Measurements from ENCODE around the gene DNASE1.

The DNASE1 gene

DNA sequence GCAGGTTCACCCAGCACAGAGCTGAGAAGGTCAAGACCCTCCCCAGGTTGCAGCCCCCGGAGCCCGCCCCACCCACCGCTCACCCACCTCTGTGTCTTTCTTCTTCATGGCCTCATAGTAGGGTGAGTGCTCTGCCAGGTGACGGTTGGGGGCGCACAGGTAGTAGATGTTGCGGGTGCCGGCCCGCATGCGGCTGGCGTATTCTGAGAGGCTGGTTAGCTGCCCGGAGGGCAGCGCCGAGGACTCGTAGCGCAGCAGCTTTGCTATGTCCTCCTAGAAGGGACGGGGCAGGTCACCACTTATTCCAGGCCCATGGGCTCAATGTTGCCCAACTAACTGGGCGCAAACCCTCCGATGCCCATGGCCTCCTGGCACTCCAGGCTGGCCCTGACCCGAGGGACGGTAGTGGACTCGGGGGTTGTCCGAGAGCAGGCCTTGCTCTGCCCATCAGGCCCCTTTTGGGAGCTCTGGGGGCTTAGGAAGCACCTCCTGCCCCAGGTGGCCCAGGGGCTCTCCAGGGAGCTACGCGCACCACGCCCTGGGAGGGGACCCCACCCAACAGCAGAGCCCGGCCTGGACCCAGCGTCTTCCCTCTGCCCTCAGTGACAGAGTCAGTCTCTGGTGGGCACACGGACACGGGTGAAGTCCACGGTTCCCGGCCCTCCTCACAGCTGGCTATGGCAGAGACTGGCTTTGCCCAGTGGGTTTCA, 9.9 kb downstream of the DNASE1 start:
- no peak for DNase-seq (ENCODE audit: low read depth)

DNA sequence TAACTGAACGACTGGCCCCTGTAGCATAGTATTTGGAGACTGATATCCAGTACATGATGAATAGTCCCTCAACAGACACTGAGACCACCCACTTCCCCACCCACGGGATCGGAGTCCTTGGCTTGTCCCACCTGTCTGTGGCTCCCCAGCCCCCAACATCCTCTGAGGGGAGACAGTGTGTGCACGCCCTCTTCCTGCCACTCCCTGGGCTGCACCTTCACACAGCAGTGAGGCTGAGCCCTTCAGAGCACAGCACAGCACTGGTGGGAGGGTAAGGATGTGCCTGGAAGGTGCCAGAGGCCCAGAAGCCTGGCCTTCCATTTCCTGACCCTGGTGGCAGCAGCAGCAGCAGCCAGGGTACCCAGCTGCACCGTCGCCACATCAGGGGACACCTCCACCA, 11.0 kb downstream of the DNASE1 start:
- DNase-seq (ENCODE audit: low read depth) = no peak

- no peak for DNase-seq (ENCODE audit: low read depth)
Measured at GRCh38 chr16:3668626-3669025, 14.1 kb downstream of the DNASE1 start.

GRCh38 chr16:3669082-3669481, 14.6 kb downstream of the DNASE1 start:
- DNase-seq (ENCODE audit: low read depth) = no peak

DNA sequence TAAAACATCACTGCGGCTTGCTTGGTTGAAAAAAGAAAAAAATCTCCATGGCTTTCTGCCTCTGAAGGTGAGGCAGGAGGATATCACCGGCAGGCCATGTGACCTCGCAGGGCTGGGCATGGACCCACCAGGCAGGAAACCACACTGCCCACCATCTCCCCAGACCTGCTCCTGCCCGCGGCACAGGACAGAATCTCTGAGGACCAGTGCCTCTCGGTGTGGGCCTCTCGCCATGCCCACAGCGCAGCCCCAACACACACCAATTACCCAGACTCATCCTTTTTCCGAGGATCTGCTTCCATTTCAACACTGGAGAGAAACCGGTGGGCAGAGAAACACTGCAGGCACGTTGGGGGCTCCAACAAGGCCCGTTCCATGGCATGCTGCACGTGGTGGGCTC, 16.2 kb downstream of the DNASE1 start:
- no peak for DNase-seq (ENCODE audit: low read depth)

DNA sequence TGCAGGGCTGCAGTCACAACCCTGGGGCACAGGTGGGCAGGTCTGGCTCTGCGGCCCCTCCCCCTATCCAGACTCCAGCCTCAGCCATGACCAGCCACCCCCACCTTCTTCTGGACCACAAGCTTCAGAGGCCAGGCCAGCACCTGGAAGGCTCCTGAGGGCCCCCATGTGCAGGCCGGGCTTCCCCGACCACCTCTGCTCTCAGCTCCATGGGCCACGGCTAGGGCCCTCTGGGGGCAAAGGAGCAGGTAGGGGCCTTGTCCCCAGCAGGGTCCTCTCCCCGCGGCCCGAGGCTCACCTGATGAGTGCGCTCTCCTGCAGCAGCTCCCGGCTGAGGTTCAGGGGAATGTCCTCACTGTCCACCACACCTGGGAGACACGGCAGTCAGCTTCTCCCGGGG, 16.9 kb downstream of the DNASE1 start:
- DNase-seq (ENCODE audit: low read depth) = no peak

- DNase-seq (ENCODE audit: low read depth) = no peak
Measured at GRCh38 chr16:3672571-3673041, 18.1 kb downstream of the DNASE1 start.

GRCh38 chr16:3673201-3673600, 18.7 kb downstream of the DNASE1 start:
- DNase-seq (ENCODE audit: low read depth) = no peak

DNA sequence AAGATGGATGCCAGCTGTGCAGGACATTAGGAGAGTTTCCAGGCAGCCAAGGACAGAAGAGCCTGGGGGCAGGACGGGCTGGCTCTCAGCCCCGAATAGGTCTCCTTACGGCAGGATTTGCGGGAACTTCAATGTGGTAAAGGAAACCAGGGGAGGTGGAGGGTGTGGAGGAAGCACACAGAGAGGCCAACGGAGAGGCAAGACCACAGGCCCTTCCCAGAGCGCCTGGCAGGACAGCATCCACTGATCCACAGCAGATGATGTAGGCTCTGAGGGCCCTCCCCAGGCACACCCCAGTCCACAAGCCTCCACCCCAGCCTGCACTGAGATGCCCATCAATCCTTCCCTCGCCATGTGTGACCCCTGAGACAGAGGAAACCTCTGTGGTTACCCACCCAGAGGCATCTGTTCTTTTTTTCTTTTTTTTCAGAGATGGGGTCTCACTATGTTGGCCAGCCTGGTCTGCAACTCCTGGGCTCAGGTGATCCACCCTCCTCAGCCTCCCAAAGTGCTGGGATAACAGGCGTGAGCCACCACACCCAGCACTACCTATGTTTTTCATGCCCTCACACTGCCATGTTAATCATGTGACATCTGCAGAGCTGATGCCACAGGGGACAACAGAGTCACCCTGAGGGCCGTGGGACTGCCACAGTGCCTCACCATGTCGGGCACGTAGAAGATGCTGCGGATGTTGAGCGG, 19.3 kb downstream of the DNASE1 start:
- DNase-seq (ENCODE audit: low read depth) = no peak

- no peak for DNase-seq (ENCODE audit: low read depth)
Measured at GRCh38 chr16:3674513-3675295, 20.2 kb downstream of the DNASE1 start.

GRCh38 chr16:3675601-3676130, 21.2 kb downstream of the DNASE1 start:
- DNase-seq (ENCODE audit: low read depth) = no peak

DNA sequence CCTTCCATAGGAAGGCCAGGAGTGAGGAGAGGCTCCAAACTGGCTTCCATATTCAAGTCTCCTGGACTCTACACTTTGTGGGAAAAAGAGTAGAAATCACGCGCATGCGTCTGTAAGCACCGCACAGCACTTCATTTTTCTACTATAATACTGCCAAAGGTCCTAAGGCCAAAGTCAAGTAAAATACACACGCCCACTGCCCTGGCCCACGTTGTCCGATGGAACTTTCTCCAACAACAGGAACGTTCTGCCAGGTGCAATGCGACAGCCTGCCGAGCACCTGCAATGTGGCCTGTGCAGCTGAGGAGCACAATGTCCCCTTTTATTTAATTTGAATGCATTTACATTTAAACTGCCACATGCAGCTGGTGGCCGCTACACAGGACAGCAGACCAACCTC, 23.5 kb downstream of the DNASE1 start:
- DNase-seq (ENCODE audit: low read depth) = no peak

DNA sequence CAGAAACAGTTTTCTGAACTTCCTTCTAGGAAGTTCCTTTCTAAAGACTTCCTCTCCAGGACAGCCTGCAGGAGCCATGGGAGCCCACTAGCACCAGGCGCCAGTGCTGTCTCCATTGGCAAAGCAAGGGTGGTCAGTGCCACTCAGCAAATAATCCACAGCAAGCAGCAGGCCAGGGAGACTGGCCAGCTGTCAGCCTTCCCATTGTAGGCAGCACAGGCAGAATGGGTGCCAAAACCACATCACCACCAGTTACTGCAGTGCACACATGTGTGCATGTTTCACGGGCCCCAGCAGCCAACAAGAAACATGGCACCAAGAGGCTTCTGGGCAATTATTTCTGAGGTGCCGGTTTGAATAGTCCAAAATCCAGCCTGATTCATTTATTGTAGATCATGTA, 26.7 kb downstream of the DNASE1 start:
- no peak for DNase-seq (ENCODE audit: low read depth)

DNA sequence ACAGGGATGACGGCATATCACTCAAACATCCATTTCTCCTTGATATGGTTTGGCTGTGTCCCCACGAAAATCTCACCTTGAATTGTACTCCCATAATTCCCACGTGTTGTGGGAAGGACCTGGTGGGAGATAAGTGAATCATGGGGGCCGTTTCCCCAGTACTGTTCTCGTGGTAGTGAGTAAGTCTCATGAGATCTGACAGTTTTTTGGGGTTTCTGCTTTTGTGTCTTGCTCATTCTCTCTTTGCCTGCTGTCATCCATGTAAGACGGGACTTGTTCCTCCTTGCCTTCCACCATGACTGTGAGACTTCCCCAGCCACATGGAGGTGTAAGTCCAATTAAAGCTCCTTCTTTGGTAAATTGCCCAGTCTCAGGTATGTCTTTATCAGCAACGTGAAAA, 32.5 kb downstream of the DNASE1 start:
- DNase-seq (ENCODE audit: low read depth) = no peak

- DNase-seq (ENCODE audit: low read depth) = no peak
Measured at GRCh38 chr16:3687792-3688191, 33.3 kb downstream of the DNASE1 start.

DNA sequence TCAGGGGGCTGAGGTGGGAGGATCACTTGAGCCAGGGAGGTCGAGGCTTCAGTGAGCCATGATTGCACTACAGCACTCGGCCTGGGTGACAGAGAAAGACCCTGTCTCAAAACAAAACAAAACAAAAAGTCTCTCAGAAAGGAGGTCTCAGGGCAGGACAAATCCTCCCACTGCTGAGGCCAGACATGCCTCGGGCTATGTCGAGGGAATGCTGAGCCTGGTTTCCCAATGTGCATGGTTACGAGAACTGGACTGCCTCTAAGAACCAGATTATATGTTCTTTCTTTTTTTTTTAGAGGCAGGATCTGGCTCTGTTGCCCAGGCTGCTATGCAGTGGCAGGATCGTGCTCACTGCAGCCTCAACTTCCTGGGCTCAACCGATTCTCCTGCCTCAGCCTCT, 35.2 kb downstream of the DNASE1 start:
- peak; percentile 19 for DNase-seq (ENCODE audit: low read depth)

GRCh38 chr16:3690470-3690928, 36.0 kb downstream of the DNASE1 start:
- peak; percentile 84 for DNase-seq (ENCODE audit: low read depth)

DNA sequence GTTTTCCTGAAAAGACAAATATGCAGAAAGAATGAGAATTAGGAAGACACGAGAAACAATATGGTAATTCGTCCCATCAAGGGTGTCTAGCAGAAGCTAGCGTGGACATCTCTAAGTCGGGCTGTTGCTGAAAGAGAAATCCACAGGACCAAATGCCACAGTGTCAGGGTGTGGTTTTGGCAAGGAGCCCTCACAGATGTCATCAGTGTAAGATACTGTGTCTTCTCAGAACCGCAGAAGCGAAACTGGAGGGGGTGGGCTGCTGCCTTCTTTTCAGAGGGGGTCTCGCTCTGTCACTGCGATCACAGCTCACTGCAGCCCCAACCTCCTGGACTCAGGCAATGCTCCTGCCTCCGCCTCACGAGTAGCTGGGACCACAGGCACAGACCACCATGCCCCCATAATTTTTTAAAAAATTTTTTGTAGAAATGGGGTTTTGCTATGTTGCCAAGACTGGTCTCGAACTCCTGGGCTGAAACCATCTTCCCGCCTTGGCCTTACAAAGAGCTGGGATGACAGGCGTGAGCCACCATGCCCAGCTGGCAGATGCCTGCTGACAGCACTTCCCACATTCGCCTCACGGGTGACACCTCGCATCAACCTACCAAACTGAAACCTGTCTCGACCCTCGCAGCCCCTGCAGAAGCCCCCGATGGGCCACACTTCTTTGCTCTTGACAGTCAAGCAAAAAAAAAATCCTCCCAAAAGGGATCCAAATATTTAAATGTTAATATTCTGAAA, 36.7 kb downstream of the DNASE1 start:
- DNase-seq (ENCODE audit: low read depth) = no peak

DNA sequence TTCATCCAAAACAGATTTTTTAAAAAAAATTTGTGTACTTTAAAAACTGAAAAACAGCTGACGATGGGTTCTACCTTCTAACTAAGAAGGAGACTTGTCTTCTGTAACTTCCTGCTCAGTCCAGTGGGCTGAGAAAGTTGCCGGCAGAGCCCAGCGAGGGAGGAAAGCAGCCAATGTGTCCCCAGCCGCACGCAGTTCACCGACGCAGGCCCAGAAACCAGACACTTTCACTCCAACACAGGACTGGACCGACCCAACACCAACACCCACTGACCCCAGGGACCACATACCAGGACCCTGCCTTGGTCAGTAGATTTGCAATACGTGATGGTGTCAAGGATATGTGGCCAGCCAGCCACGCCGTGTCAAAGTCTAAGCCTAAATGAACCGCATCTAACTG, 37.3 kb downstream of the DNASE1 start:
- DNase-seq (ENCODE audit: low read depth) = no peak

DNA sequence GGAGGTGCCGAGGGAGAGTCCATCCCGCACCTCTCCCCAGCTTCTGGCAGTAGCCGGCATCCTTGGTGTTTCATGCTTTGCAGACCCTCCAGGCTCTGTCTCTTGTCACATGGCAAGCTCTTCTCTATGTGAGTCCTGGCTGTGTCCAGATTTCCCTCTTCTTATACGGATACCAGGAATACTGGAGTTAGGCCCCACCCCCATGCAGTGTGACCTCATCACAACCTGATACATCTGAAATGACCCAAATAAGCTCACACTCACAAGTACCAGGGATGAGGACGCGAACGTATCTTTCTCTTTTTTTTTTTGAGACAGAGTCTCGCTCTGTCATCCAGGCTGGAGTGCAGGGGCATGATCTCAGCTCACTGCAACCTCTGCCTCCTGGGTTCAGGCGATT, 39.6 kb downstream of the DNASE1 start:
- DNase-seq (ENCODE audit: low read depth) = no peak

DNA sequence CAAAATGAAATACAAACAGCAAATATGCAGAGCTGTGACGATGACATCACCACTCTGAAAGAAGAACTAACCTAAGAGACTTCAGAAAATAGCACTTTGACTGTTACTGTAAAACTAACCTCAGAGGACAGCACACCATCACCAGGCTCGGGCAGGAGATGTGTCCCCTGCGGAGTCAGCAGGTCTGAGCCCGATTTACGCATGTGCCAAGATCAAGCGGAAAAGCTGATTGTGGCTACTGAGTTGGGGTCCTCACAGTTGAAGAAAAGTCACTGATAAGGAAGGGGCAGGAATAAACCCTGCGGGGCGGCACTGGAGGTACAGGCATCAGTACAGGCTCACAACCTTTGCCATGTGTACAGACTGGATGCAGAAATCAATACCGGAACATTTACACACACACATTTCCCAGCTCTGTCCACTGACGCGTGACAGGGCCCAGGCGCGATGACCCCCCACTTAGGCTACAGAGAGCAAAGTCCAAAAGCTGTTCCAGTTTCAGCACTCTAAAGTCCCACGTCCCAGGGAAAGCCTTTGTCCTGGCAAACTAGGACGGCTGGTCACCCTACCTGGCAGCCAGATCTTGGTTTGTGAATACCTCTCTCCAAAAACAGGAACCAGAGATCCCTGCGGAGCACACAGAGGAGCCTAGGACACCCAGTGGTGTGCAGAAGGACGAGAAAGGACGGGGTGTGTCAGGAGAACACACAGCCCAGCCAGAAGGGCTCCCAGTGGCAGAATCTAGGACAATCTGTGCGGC, 41.3 kb downstream of the DNASE1 start:
- no peak for DNase-seq (ENCODE audit: low read depth)

All from amniotic epithelial cell (primary cell).